ENCODE measurements around the gene MYO9B. TPM values are rescaled to one million over a fixed set of nuclear protein-coding genes. Genes with fewer than 3 reads are reported as not detected.

MYO9B gene
- total and polyA plus RNA-seq, 9 of the 15 experiments (the other 6 are each of a cell fraction or from before 2014, with no cell fraction given) = 2.4 to 77.6 (median 23.0) TPM

GRCh38 chr19:17256130-17256529 is 180.6 kb downstream of the MYO9B start:
- Histone ChIP-seq H3K4me1 (replicated peaks in 1 of 2; ENCODE audit: control insufficient read depth in 2 of 2, insufficient read depth in 2 of 2, low read length in 2 of 2) (peaks cover 0 to 12% of the 10 kb centered on the region in 2 experiments; a peak in 3 of 5 replicates), H3K4me3 (no peak overlapping the region), H2AFZ (ENCODE audit: low read depth, low read length) (no peak overlapping the region), H3K9me1 (ENCODE audit: control insufficient read depth, insufficient read depth, low read length) (no peaks in the 10 kb centered on the region), H3K9me3 (replicated peaks; ENCODE audit: control insufficient read depth, insufficient read depth, low read depth, low read length) (no peaks in the 10 kb centered on the region), H3K4me2 (ENCODE audit: insufficient read depth, low read length) (no peak overlapping the region), H3K27me3 (ENCODE audit: control insufficient read depth in 2 of 2, insufficient read depth in 2 of 2, low read length in 2 of 2) (no peaks in the 10 kb centered on the region), H3K79me2 (ENCODE audit: control insufficient read depth, insufficient read depth, low read length) (no peaks in the 10 kb centered on the region), H4K20me1 (replicated peaks; ENCODE audit: control insufficient read depth, insufficient read depth, low read length) (no peaks in the 10 kb centered on the region), H3K36me3 (ENCODE audit: control insufficient read depth, insufficient read depth, low read length) (no peaks in the 10 kb centered on the region), H3K27ac (ENCODE audit: extremely low read depth, low read depth, low read length) (no peak overlapping the region), H3K9ac (ENCODE audit: insufficient read depth in 1 of 2, low read depth in 2 of 2, low read length in 2 of 2) (no peak overlapping the region)
- POLR2A ChIA-PET = interaction anchor here (1.5 to 2.0 kb wide), 3 partner anchors 11 to 53 kb away, joined by 4 to 9 read pairs (median 6); partner anchors contain the start of genes BABAM1 and DDA1
- intact Hi-C loops (cut with micrococcal nuclease) (no loop called here), in situ Hi-C loops (cut with MboI) (no loop called here)
- DNase-seq (ENCODE audit: extremely low read depth in 1 of 4, low spot score in 3 of 4) = no peak
- CTCF ChIA-PET (ENCODE audit: low intra/inter-chr PET ratio) = no interaction called here
- no TSS peak for BruUV-seq (replicated peaks)
- no peak for ATAC-seq
- FAIRE-seq = no peak
- no peak for TF ChIP-seq MCM5 (IDR thresholded peaks at IDR 0.05; ENCODE audit: low read depth)
- TF ChIP-seq ZNF436 (CRISPR knock-in tag; IDR thresholded peaks at IDR 0.05) = no peak
- TF ChIP-seq RFX5 (IDR thresholded peaks at IDR 0.05; ENCODE audit: low read depth, low read length) = no peak
- TF ChIP-seq CEBPG (CRISPR knock-in tag; IDR thresholded peaks at IDR 0.05) = no peak
- TF ChIP-seq CEBPG (tag; conservative IDR thresholded peaks at IDR 0.05 in 1 of 2, IDR thresholded peaks at IDR 0.05 in 1 of 2) = no peak
- TF ChIP-seq ARID2 (IDR thresholded peaks at IDR 0.05) = no peak
- no peak for TF ChIP-seq ZFPM2 (CRISPR knock-in tag; IDR thresholded peaks at IDR 0.05)
- TF ChIP-seq CBX2 (IDR thresholded peaks at IDR 0.05; ENCODE audit: insufficient read depth, low read length, poor library complexity, severe bottlenecking) = no peak
- TF ChIP-seq E2F5 (CRISPR knock-in tag; IDR thresholded peaks at IDR 0.05) = no peak
- no peak for TF ChIP-seq NCOR1 (IDR thresholded peaks at IDR 0.05)
- no peak for TF ChIP-seq CGGBP1 (CRISPR knock-in tag; IDR thresholded peaks at IDR 0.05)
- no peak for TF ChIP-seq TAF1 (IDR thresholded peaks at IDR 0.05; ENCODE audit: control insufficient read depth, extremely low read depth, insufficient read depth, low read length, severe bottlenecking)
- TF ChIP-seq E2F3 (CRISPR knock-in tag; IDR thresholded peaks at IDR 0.05) = no peak
- TF ChIP-seq FUS (optimal IDR thresholded peaks at IDR 0.05; ENCODE audit: low read depth, low read length) = no peak
- no peak for TF ChIP-seq NFE2 (IDR thresholded peaks at IDR 0.05; ENCODE audit: low read depth)
- TF ChIP-seq FOS (IDR thresholded peaks at IDR 0.05; ENCODE audit: extremely low read depth, insufficient read length) = no peak
- TF ChIP-seq SRSF9 (IDR thresholded peaks at IDR 0.05; ENCODE audit: borderline replicate concordance, low read depth, low read length) = no peak
- no peak for TF ChIP-seq POLR3G (IDR thresholded peaks at IDR 0.05; ENCODE audit: extremely low read depth, insufficient read length, insufficient replicate concordance)
- TF ChIP-seq ZNF77 (CRISPR knock-in tag; IDR thresholded peaks at IDR 0.05) = no peak
- WGBS (ENCODE audit: insufficient coverage, low coverage, missing lambda C conversion rate) = 37% methylated on average over 3 of the region's 3 CpGs
